Left lung (tissue), 10 donors: ENCODE measurements around the gene TLCD2. TPM values are rescaled to one million over a fixed set of nuclear protein-coding genes. Genes with fewer than 3 reads are reported as not detected.
A peak's percentile ranks its signal among the peaks of the same experiment; 100 is the strongest.
"Not testable (repeated sequence)": the region's sequence is repeated elsewhere in the genome, so short reads cannot be mapped to it uniquely, and the experiment has no call there.

Experiments used
- ATAC-seq: fragments of 200-7000 bp; cut with Tn5 transposase; one replicate; pipeline ENCODE4 v1.9.1; 2020; ENCODE audit warnings: moderate library complexity
- DNase-seq, 4 donors: peaks; one replicate each; pipeline ENCODE4 v3.0.0-alpha.2; 2013 to 2020
- H3K27ac ChIP-seq, 2 donors: fragments of 200-600 bp; sonication (generic) in 1 of 2; one replicate each; pipeline versions ENCODE4 v1.5.0 to v1.8.0; 2020 to 2021
- H3K27me3 ChIP-seq, 2 donors: fragments of 200-600 bp; sonication (generic) in 1 of 2; one replicate each; pipeline versions ENCODE4 v1.5.0 to v1.8.0; 2020 to 2021
- H3K36me3 ChIP-seq, 2 donors: fragments of 200-600 bp; sonication (generic) in 1 of 2; one replicate each; pipeline versions ENCODE4 v1.5.0 to v1.8.0; 2020 to 2021
- H3K4me1 ChIP-seq, 2 donors: fragments of 200-600 bp; one replicate each; pipeline ENCODE4 v1.8.0; 2021
- H3K4me3 ChIP-seq, 2 donors: fragments of 200-600 bp; sonication (generic) in 1 of 2; one replicate each; pipeline versions ENCODE4 v1.5.0 to v1.8.0; 2020 to 2021; ENCODE audit warnings: mild to moderate bottlenecking in 1 of 2
- H3K9me3 ChIP-seq, 2 donors: fragments of 200-600 bp; sonication (generic) in 1 of 2; one replicate each; pipeline versions ENCODE4 v1.5.0 to v1.8.0; 2020 to 2021
- CTCF ChIP-seq, 2 donors: fragments of 200-600 bp; sonication (generic) in 1 of 2; IDR thresholded peaks; one replicate each; pipeline versions ENCODE4 v1.5.0 to v1.8.0; 2021; ENCODE audit warnings: antibody characterized with exemption in 2 of 2
- intact Hi-C, 2 donors: fragments of 100-400 bp; cut with DNase I; formaldehyde crosslinking; loops; one replicate each; pipeline versions ENCODE4 v1.11.2 to v1.14.2; 2022
- polyA plus RNA-seq, 6 donors: library from polyadenylated mRNA; unstranded; fragments of 120-200 nt; gene quantifications; one replicate each; pipeline ENCODE4 v1.2.1, GENCODE V29; 2013; ENCODE audit not compliant: insufficient read length in 6 of 6
- total RNA-seq, 2 donors: library from RNA; stranded (reverse); fragmentation: NEBNext Ultra II Directional; extraction: Animal tissue kit (Norgen Biotek cat#: 25700); gene quantifications; one replicate each; pipeline ENCODE4 v1.2.1, GENCODE V29; 2021
- donor health status: DM: no; HTN: yes; CAD: no.
- donor health status: DM: no; HTN: no; CAD: no.

The TLCD2 gene
- total and polyA plus RNA-seq, 8 donors = 7.3 to 14.4 (median 10.4) TPM

- peaks cover 0 to 10% of the 10 kb centered on the region in 2 donors for H3K36me3 ChIP-seq
- TF ChIP-seq CTCF (IDR thresholded peaks at IDR 0.05) = no peak
- DNase-seq = peak in 1 of 4 donors; percentile 56
- peak; percentile 15 for ATAC-seq
- H3K9me3 ChIP-seq = no peaks in the 10 kb centered on the region
- intact Hi-C loops = no loop called here
- H3K4me3 ChIP-seq = no peak within 1 kb of the TSS
- H3K27ac ChIP-seq = no peak within 1 kb of the TSS
- H3K4me1 ChIP-seq = peaks cover 0 to 10% of the 10 kb centered on the region in 2 donors
- no peaks in the 10 kb centered on the region for H3K27me3 ChIP-seq
These were observed 32.4 kb upstream of the TLCD2 start, which contains the start of gene SERPINF2 for GRCh38 chr17:1742371-1743087. TSS of gene SERPINF2 (plus strand) at chr17:1742871. CDS start at chr17:1744996, 2,125 bp downstream.

- H3K4me1 ChIP-seq = peaks cover under 1 to 11% of the 10 kb centered on the region in 2 donors
- intact Hi-C loops = not testable (repeated sequence)
These were observed 31.7 kb upstream of the TLCD2 start for GRCh38 chr17:1741899-1742298.

GRCh38 chr17:1737531-1738291 is 27.5 kb upstream of the TLCD2 start:
- H3K4me3 ChIP-seq = no peak overlapping the region
- peaks cover 11 to 27% of the 10 kb centered on the region in 2 donors for H3K4me1 ChIP-seq
- TF ChIP-seq CTCF (IDR thresholded peaks at IDR 0.05) = no peak
- peaks cover 0 to 56% of the 10 kb centered on the region in 2 donors for H3K36me3 ChIP-seq
- no peak overlapping the region for H3K27ac ChIP-seq
- no peaks in the 10 kb centered on the region for H3K27me3 ChIP-seq
- H3K9me3 ChIP-seq = no peaks in the 10 kb centered on the region
- intact Hi-C loops = no loop called here
- ATAC-seq = peak; percentile 35
- peak in 1 of 4 donors; percentile 67 for DNase-seq

More at GRCh38 chr17:1741899-1742298, 31.7 kb upstream of the TLCD2 start:
- not testable (repeated sequence) for H3K4me3 ChIP-seq, DNase-seq, H3K27ac ChIP-seq, H3K27me3 ChIP-seq, ATAC-seq, H3K9me3 ChIP-seq
- peaks cover 0 to 16% of the 10 kb centered on the region in 2 donors for H3K36me3 ChIP-seq

- peak overlapping the region; percentile 1 to 47 for H3K27ac ChIP-seq
- DNase-seq = peak in 2 of 4 donors; percentile 79 to 84
- intact Hi-C loops = no loop called here
- peaks cover 11 to 27% of the 10 kb centered on the region in 2 donors for H3K4me1 ChIP-seq
- no peak overlapping the region for H3K4me3 ChIP-seq
- H3K27me3 ChIP-seq = no peaks in the 10 kb centered on the region
- no peaks in the 10 kb centered on the region for H3K9me3 ChIP-seq
- peaks cover 0 to 66% of the 10 kb centered on the region in 2 donors for H3K36me3 ChIP-seq
- peak; percentile 61 for ATAC-seq
- no peak for TF ChIP-seq CTCF (IDR thresholded peaks at IDR 0.05)
These were observed 26.4 kb upstream of the TLCD2 start for GRCh38 chr17:1736348-1737281.

- Histone ChIP-seq H3K4me3 (no peak overlapping the region), H3K27me3 (no peaks in the 10 kb centered on the region), H3K36me3 (peaks cover 0 to 73% of the 10 kb centered on the region in 2 donors), H3K9me3 (no peaks in the 10 kb centered on the region), H3K27ac (peak overlapping the region in 1 of 2 donors; percentile 1), H3K4me1 (peaks cover 11 to 30% of the 10 kb centered on the region in 2 donors)
- DNase-seq = no peak
- intact Hi-C loops = no loop called here
- no peak for TF ChIP-seq CTCF (IDR thresholded peaks at IDR 0.05)
- ATAC-seq = no peak
These were observed 25.7 kb upstream of the TLCD2 start for GRCh38 chr17:1735834-1736347.
